ENCODE data around the gene RARB.

The RARB gene

DNA sequence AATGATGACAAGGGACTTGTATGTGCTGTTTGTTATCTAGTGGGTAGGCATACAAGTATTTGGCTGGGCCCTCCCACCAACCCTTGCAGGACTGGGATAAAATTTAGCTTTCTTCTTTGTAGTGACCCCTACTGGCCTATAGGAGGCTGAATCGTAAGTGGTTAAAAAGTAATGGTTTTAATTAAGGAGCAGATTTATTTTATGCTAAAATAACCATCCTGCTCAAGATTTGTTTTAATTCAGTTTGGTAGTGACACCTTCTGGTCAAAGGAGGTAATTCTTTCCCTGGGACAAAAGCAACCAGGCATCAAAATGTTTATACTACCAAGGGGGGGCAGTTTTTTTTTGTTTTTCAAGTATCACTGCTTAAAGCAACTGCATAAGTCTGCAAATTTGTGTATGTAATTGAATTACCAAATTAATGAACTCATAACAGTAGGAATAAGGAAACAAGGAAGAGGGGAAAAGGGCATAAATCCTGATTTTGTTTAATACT, 166.0 kb downstream of the RARB start:
- no peaks in the 10 kb centered on the region for H3K4me1 ChIP-seq
- in situ Hi-C loops (cut with MboI; ENCODE audit: low sequenced_read_pairs): loop anchor here (10.0 to 25.0 kb wide), 2 partner anchors 632 to 819 kb away; no protein-coding TSS in a partner anchor
- no peaks in the 10 kb centered on the region for H3K27me3 ChIP-seq (ENCODE audit: low read depth)
- peak; percentile 43 to 83 for DNase-seq (ENCODE audit: low spot score in 2 of 2)
- no peaks in the 10 kb centered on the region for H3K9me3 ChIP-seq
- peaks cover 4% of the 10 kb centered on the region for H3K36me3 ChIP-seq (replicated peaks)
- H3K4me3 ChIP-seq: no peak overlapping the region

DNA sequence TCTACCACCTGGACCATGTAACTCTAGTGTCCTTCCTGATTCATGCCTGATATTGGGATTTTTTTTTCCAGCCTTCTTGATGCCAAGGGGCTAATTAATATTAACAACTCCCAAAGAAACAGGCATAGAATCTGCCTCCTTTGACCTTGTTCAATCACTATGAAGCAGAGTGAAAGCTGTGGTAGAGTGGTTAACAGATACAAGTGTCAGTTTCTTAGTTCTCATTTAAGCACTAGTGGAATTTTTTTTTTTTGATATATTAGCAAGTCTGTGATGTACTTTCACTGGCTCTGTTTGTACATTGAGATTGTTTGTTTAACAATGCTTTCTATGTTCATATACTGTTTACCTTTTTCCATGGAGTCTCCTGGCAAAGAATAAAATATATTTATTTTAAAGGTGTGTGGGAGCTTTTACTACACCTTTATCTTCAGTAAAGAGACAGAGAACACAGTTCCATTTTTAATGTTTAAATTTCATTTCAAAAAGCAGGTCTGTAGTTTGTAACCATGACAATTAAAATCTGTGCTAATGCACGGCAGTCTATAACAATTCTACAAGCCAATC, 169.6 kb downstream of the RARB start:
- Histone ChIP-seq H3K27me3 (ENCODE audit: low read depth) (no peaks in the 10 kb centered on the region), H3K4me3 (no peak overlapping the region), H3K36me3 (replicated peaks) (peaks cover 14% of the 10 kb centered on the region), H3K4me1 (no peaks in the 10 kb centered on the region), H3K9me3 (no peaks in the 10 kb centered on the region)
- DNase-seq (ENCODE audit: low spot score in 2 of 2): no peak
- in situ Hi-C loops (cut with MboI; ENCODE audit: low sequenced_read_pairs): loop anchor here (10.0 to 25.0 kb wide), 2 partner anchors 635 to 823 kb away; no protein-coding TSS in a partner anchor

DNA sequence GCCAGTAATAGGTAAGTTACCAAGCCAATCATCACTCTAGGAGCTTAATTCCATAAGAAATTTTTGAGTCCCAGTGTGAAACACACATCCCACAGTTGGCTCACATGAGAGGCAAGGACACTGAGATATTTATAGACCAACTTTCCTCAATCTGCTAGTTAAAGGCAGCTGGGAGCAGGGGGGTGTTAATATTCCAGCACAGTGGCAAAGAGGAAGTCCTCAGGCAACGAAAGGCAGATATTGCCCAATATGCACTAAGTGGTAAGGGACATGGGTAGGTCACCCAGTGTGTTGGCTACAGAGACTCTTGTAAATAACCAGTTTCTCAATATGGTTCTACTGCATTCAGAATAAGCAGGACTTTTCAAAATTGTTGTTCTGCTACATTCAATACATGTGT, 175.6 kb downstream of the RARB start:
- in situ Hi-C loops (cut with MboI; ENCODE audit: low sequenced_read_pairs): no loop called here
- no peak overlapping the region for H3K4me3 ChIP-seq
- DNase-seq (ENCODE audit: low spot score in 2 of 2): no peak
- no peaks in the 10 kb centered on the region for H3K4me1 ChIP-seq
- no peaks in the 10 kb centered on the region for H3K9me3 ChIP-seq
- peaks cover 32% of the 10 kb centered on the region for H3K36me3 ChIP-seq (replicated peaks)
- H3K27me3 ChIP-seq (ENCODE audit: low read depth): no peaks in the 10 kb centered on the region

DNA sequence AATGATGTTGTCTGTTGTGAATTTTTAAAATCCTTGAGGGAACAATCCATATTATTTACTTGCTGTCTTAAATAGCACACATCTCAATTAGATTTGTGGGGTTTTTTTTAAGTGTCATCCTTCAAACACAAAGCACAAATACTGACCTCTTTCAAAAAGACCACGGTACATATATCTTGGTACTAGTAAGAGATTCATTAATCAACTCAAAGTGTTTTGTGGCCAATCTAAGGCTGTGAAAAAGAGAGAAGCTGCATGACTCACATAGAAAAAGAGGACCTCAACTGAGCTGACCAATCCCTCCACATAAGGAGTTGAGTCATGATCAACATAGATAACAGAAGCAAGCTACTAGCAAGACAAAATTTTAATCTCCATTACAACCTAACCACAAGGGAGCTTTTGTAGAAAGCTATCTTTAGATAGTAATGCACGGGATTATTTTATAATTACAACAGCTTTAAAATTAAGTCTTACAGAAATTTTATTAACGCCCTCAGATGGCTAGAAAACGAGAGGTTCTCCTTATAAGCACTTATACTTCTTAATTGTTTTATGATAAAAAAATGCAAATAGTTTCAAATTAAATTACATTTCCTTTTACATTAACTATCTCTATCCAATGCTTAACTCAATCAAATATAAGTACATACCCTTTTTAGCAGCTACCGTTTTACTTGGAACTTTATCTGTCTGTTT, 176.2 kb downstream of the RARB start:
- Histone ChIP-seq H3K9me3 (no peaks in the 10 kb centered on the region), H3K4me1 (no peaks in the 10 kb centered on the region), H3K36me3 (replicated peaks) (peaks cover 36% of the 10 kb centered on the region), H3K27me3 (ENCODE audit: low read depth) (no peaks in the 10 kb centered on the region), H3K4me3 (no peak overlapping the region)
- DNase-seq (ENCODE audit: low spot score in 2 of 2): no peak
- in situ Hi-C loops (cut with MboI; ENCODE audit: low sequenced_read_pairs): no loop called here

DNA sequence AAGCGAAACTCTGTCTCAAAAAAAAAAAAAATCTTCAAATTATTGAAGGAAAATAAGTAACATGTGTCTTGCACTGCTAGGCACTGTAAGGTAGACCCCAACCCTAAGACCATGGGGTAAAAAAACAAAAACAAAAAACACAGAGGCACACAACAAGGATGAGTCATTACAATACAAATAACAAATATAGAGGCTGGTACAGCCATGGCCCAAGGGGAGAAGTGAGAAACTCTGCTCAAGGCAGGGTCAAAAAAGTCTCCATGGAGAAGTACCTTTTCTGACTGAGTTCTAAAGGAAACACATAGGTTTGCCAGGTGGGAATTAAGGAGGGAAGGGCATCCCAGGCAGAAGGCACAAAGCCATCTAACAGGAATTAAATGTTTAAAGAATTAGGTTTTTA, 182.1 kb downstream of the RARB start:
- no peaks in the 10 kb centered on the region for H3K27me3 ChIP-seq (ENCODE audit: low read depth)
- DNase-seq (ENCODE audit: low spot score in 2 of 2): no peak
- no peaks in the 10 kb centered on the region for H3K9me3 ChIP-seq
- H3K4me1 ChIP-seq: no peaks in the 10 kb centered on the region
- in situ Hi-C loops (cut with MboI; ENCODE audit: low sequenced_read_pairs): no loop called here
- no peak overlapping the region for H3K4me3 ChIP-seq
- H3K36me3 ChIP-seq (replicated peaks): peaks cover 44% of the 10 kb centered on the region

DNA sequence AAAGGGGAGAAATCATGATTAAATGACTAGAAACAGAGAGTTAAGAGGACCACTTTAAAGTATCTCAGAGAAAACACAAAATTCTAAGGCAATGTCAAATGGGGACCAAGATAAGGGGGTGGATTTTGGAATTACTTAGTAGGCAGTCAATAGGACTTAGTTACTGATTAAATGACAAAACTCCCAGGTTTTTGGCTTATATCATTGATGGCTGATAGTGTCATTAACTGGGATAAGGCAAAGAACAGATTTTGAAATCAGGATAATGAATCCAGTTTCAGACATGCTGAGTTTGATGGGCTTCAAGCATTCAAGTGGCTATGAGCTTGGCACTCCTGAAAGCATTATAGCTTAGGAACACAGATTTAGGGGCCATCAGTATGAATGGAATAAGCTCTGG, 182.7 kb downstream of the RARB start:
- Histone ChIP-seq H3K9me3 (no peaks in the 10 kb centered on the region), H3K4me3 (no peak overlapping the region), H3K36me3 (replicated peaks) (peaks cover 44% of the 10 kb centered on the region), H3K4me1 (no peaks in the 10 kb centered on the region), H3K27me3 (ENCODE audit: low read depth) (no peaks in the 10 kb centered on the region)
- in situ Hi-C loops (cut with MboI; ENCODE audit: low sequenced_read_pairs): no loop called here
- DNase-seq (ENCODE audit: low spot score in 2 of 2): no peak

DNA sequence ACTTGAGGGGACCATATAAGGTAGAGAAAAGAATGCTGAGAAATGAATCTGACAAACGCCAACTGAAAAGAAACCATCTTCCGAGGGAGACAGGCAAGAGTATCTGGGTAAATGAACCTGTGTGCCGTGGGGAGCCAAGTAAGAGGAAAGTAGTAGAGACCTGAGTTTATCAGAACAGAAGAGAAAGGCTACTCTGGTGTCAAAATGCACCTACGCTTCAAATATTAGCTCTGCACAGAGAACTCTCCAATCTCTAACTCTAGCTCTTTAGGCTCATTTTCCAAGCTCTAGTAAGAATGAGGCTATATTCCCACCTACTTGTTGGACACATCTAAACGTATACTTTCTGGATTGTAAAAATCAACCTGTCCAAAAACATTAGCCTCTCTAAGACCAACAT, 183.1 kb downstream of the RARB start:
- Histone ChIP-seq H3K27me3 (ENCODE audit: low read depth) (no peaks in the 10 kb centered on the region), H3K4me1 (no peaks in the 10 kb centered on the region), H3K4me3 (no peak overlapping the region), H3K9me3 (no peaks in the 10 kb centered on the region), H3K36me3 (replicated peaks) (peaks cover 42% of the 10 kb centered on the region)
- DNase-seq (ENCODE audit: low spot score in 2 of 2): no peak
- in situ Hi-C loops (cut with MboI; ENCODE audit: low sequenced_read_pairs): no loop called here

DNA sequence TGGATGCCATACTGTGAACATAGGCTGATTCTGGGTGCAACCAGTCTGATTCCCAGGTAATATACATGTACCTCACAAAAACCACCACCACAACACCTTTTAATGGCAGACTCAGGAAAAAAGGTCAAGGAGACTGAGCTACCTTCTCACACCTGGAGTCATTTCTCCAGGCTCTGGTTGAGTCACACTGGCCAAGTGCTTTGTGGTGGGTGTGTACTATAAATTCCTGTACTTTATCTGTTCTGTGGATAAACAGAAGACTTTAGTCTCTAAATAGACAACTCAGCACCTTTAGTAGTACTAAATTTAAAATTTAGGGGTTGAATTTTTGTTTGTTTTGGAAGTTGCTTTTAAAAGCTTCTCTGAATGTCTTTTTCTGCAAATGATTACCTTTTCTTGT, 190.0 kb downstream of the RARB start:
- no peaks in the 10 kb centered on the region for H3K9me3 ChIP-seq
- H3K36me3 ChIP-seq (replicated peaks): peaks cover 12% of the 10 kb centered on the region
- H3K4me1 ChIP-seq: peaks cover 12% of the 10 kb centered on the region
- H3K4me3 ChIP-seq: no peak overlapping the region
- no peak for DNase-seq (ENCODE audit: low spot score in 2 of 2)
- no peaks in the 10 kb centered on the region for H3K27me3 ChIP-seq (ENCODE audit: low read depth)
- in situ Hi-C loops (cut with MboI; ENCODE audit: low sequenced_read_pairs): no loop called here

DNA sequence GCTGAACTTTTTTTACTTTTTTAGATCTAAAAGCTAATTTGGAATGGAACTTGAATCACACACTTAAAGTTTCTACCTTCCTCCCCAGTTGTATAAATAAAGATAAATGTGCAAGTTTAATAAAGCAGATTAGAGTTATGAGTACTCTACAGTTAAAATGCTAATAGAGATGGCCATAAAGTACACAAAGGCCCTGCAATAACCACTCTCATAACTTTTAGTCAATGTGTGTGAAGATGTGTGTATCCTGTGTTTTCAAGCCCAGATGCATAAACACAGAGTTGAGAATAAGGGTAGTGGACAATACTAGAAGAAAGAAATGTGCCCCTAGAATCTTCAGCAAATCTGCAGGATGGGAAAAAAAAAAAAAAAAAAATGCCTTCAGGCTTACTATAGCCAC, 191.3 kb downstream of the RARB start:
- in situ Hi-C loops (cut with MboI; ENCODE audit: low sequenced_read_pairs): no loop called here
- Histone ChIP-seq H3K4me3 (no peak overlapping the region), H3K27me3 (ENCODE audit: low read depth) (no peaks in the 10 kb centered on the region), H3K36me3 (replicated peaks) (peaks cover 23% of the 10 kb centered on the region), H3K9me3 (no peaks in the 10 kb centered on the region), H3K4me1 (peaks cover 14% of the 10 kb centered on the region)
- DNase-seq (ENCODE audit: low spot score in 2 of 2): peak in 1 of 2 experiments; percentile 64

DNA sequence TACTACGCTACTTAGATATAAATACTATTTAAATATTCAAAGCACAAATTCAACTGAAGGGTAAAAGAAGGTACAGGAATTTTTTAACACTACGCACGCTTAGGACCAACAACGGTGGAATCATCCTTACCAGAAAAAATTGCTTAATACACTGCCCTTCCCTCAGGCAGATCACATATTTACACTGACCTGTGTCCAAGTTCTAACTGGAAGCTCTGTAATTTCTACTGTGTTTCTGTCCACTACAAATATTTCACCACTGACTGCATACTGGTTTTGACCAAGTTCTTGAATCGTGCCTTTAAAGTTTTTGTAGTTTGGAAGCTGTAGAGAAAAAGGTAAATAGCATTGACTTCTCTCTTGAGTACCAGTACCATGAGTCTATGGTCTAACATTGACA, 192.4 kb downstream of the RARB start:
- in situ Hi-C loops (cut with MboI; ENCODE audit: low sequenced_read_pairs): no loop called here
- Histone ChIP-seq H3K36me3 (replicated peaks) (peaks cover 23% of the 10 kb centered on the region), H3K4me1 (peaks cover 21% of the 10 kb centered on the region), H3K9me3 (no peaks in the 10 kb centered on the region), H3K4me3 (no peak overlapping the region), H3K27me3 (ENCODE audit: low read depth) (no peaks in the 10 kb centered on the region)
- DNase-seq (ENCODE audit: low spot score in 2 of 2): no peak

DNA sequence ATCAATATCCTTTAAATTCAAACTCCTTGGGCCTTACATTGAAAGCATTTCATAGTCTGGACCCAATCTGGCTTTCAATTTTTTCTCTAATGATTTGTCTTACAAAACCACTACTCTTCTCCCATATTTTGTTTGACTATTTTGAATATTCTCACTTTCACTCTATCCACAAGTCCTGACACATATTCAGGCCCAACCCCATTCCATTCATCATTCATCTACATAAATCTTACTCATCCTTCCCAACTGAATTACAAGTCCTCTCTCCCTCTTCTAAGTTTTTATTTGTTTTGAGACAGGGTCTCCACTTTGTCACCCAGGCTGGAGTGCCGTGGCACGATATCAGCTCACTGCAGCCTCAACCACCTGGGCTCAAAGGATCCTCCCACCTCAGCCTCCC, 193.0 kb downstream of the RARB start:
- H3K9me3 ChIP-seq: no peaks in the 10 kb centered on the region
- peaks cover 26% of the 10 kb centered on the region for H3K36me3 ChIP-seq (replicated peaks)
- peaks cover 21% of the 10 kb centered on the region for H3K4me1 ChIP-seq
- H3K4me3 ChIP-seq: no peak overlapping the region
- in situ Hi-C loops (cut with MboI; ENCODE audit: low sequenced_read_pairs): no loop called here
- no peak for DNase-seq (ENCODE audit: low spot score in 2 of 2)
- no peaks in the 10 kb centered on the region for H3K27me3 ChIP-seq (ENCODE audit: low read depth)

DNA sequence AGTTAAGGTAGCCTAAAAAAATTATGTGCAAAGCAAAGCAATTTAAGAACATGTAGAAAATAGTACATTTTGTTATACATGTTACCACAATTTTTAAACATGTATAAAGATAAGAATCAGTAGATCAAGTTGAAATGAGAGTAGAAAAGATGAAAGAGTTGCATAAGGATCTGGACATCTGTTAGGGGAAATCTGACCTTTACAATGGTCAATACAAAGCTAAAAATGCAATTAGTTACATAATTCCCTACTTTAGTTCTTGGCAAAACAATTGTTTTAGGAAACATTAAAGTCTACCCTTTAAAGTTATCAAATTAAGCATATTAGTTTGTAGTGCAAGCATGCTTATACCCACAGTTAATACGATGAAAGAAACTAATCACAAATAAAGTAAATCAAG, 203.9 kb downstream of the RARB start:
- Histone ChIP-seq H3K4me3 (no peak overlapping the region), H3K4me1 (no peaks in the 10 kb centered on the region), H3K9me3 (no peaks in the 10 kb centered on the region), H3K27me3 (ENCODE audit: low read depth) (no peaks in the 10 kb centered on the region), H3K36me3 (replicated peaks) (peaks cover 39% of the 10 kb centered on the region)
- in situ Hi-C loops (cut with MboI; ENCODE audit: low sequenced_read_pairs): no loop called here
- no peak for DNase-seq (ENCODE audit: low spot score in 2 of 2)

DNA sequence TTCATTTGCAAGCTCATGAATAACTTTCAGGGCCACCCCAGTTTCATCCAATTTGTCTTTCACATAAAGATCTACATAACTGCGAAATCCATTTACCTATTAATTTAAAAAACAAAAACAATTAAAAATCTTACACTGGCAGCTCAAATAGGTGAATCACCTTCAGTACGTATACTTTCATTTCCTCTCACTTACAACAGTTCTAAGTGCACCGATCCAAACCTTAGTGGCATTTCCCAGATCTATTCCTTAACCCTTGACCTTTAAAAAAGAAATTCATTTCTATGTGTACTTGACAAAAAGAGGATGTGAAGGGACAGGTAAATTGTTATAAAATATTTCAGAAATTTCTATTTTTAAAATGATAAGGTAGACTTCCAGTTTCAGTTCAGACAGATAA, 205.9 kb downstream of the RARB start:
- Histone ChIP-seq H3K4me3 (no peak overlapping the region), H3K27me3 (ENCODE audit: low read depth) (no peaks in the 10 kb centered on the region), H3K4me1 (no peaks in the 10 kb centered on the region), H3K9me3 (no peaks in the 10 kb centered on the region), H3K36me3 (replicated peaks) (peaks cover 32% of the 10 kb centered on the region)
- in situ Hi-C loops (cut with MboI; ENCODE audit: low sequenced_read_pairs): no loop called here
- no peak for DNase-seq (ENCODE audit: low spot score in 2 of 2)

DNA sequence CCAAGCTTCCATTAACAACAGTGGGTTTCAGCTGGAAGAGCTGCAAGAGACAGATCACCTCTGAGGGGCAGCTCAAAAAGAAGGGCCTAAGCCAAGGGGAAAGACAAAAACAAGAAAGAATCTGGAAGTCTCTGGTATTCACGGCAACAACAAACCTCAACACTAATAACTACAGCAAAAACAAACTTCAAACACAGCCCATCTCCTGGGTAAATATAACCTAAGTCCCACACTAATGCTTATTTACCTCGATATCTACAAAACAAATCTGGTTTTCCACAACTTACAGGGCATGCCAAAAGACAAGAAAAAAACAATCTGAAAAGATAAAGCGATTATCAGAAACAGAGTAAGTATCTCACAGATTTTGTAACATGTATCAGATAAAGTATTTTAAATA, 207.0 kb downstream of the RARB start:
- DNase-seq (ENCODE audit: low spot score in 2 of 2): no peak
- in situ Hi-C loops (cut with MboI; ENCODE audit: low sequenced_read_pairs): no loop called here
- peaks cover 26% of the 10 kb centered on the region for H3K36me3 ChIP-seq (replicated peaks)

More for the DNA sequence above, 207.0 kb downstream of the RARB start:
- Histone ChIP-seq H3K4me3 (no peak overlapping the region), H3K4me1 (no peaks in the 10 kb centered on the region), H3K9me3 (no peaks in the 10 kb centered on the region), H3K27me3 (ENCODE audit: low read depth) (no peaks in the 10 kb centered on the region)

Data from HAP-1 (cell line).